ENCODE measurements around the gene FTO.

Gene FTO

GRCh38 chr16:53895433-53895832 lies 191.5 kb downstream of the FTO start:
- DNase-seq (ENCODE audit: low read depth in 4 of 4, low spot score in 1 of 4): no peak

GRCh38 chr16:53895851-53896250 lies 191.9 kb downstream of the FTO start:
- no peak for DNase-seq (ENCODE audit: low read depth in 4 of 4, low spot score in 1 of 4)

- DNase-seq (ENCODE audit: low read depth in 4 of 4, low spot score in 1 of 4): no peak
Observed at GRCh38 chr16:53896722-53897121, 192.8 kb downstream of the FTO start.

- DNase-seq (ENCODE audit: low read depth in 4 of 4, low spot score in 1 of 4): no peak
Observed at GRCh38 chr16:53898993-53899392, 195.0 kb downstream of the FTO start.

GRCh38 chr16:53899431-53899830 lies 195.5 kb downstream of the FTO start:
- no peak for DNase-seq (ENCODE audit: low read depth in 4 of 4, low spot score in 1 of 4)

- no peak for DNase-seq (ENCODE audit: low read depth in 4 of 4, low spot score in 1 of 4)
Observed at GRCh38 chr16:53900667-53901066, 196.7 kb downstream of the FTO start.

- DNase-seq (ENCODE audit: low read depth in 4 of 4, low spot score in 1 of 4): no peak
Observed at GRCh38 chr16:53901408-53901807, 197.5 kb downstream of the FTO start.

- DNase-seq (ENCODE audit: low read depth in 4 of 4, low spot score in 1 of 4): no peak
Observed at GRCh38 chr16:53904533-53904932, 200.6 kb downstream of the FTO start.

- no peak for DNase-seq (ENCODE audit: low read depth in 4 of 4, low spot score in 1 of 4)
Observed at GRCh38 chr16:53905028-53905427, 201.1 kb downstream of the FTO start.

GRCh38 chr16:53908731-53909130 lies 204.8 kb downstream of the FTO start:
- DNase-seq (ENCODE audit: low read depth in 4 of 4, low spot score in 1 of 4): no peak

- DNase-seq (ENCODE audit: low read depth in 4 of 4, low spot score in 1 of 4): no peak
Observed at GRCh38 chr16:53910990-53911389, 207.0 kb downstream of the FTO start.

GRCh38 chr16:53911513-53911912 lies 207.6 kb downstream of the FTO start:
- DNase-seq (ENCODE audit: low read depth in 4 of 4, low spot score in 1 of 4): no peak

GRCh38 chr16:53912155-53912554 lies 208.2 kb downstream of the FTO start:
- DNase-seq (ENCODE audit: low read depth in 4 of 4, low spot score in 1 of 4): peak in 1 of 4 experiments; percentile 19

GRCh38 chr16:53913099-53913870 lies 209.3 kb downstream of the FTO start:
- DNase-seq (ENCODE audit: low read depth in 4 of 4, low spot score in 1 of 4): no peak

- DNase-seq (ENCODE audit: low read depth in 4 of 4, low spot score in 1 of 4): no peak
Observed at GRCh38 chr16:53913920-53914319, 210.0 kb downstream of the FTO start.

GRCh38 chr16:53914736-53915135 lies 210.8 kb downstream of the FTO start:
- DNase-seq (ENCODE audit: low read depth in 4 of 4, low spot score in 1 of 4): no peak

- DNase-seq (ENCODE audit: low read depth in 4 of 4, low spot score in 1 of 4): no peak
Observed at GRCh38 chr16:53915452-53916160, 211.7 kb downstream of the FTO start.

- no peak for DNase-seq (ENCODE audit: low read depth in 4 of 4, low spot score in 1 of 4)
Observed at GRCh38 chr16:53920988-53921387, 217.0 kb downstream of the FTO start.

- DNase-seq (ENCODE audit: low read depth in 4 of 4, low spot score in 1 of 4): no peak
Observed at GRCh38 chr16:53922067-53922806, 218.3 kb downstream of the FTO start.

GRCh38 chr16:53922807-53923571 lies 219.0 kb downstream of the FTO start:
- no peak for DNase-seq (ENCODE audit: low read depth in 4 of 4, low spot score in 1 of 4)

Data from stimulated activated CD4-positive, alpha-beta T cell treated with anti-CD3 and anti-CD28 coated beads, Interleukin-1b, Interleukin-23, amount 100 ng/mL, for 24 hours (primary cell).